ENCODE results near the gene AARS1.

Gene AARS1

DNA sequence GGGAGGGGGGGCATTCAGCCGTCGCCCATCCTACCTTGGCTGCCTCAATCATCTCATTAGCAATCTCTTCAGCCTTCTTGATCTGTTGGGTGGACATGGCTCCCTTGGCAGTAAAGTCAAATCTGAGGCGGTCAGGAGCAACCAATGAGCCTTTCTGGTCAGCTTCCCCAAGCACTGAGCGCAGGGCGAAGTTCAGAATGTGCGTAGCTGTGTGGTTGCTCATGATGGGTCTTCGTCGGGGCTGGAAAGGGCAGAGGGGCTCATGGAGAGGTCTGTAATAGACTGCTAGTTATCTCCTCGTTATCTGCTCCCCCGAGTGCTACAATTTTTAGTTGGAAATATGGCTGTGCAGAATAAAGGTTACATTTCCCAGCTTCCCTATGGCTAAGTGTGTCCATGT, 30.4 kb downstream of the AARS1 start:
- H3F3A ChIP-seq (ENCODE audit: insufficient read depth), result no peaks in the 10 kb centered on the region; the same call in 1 of the 2 replicates

DNA sequence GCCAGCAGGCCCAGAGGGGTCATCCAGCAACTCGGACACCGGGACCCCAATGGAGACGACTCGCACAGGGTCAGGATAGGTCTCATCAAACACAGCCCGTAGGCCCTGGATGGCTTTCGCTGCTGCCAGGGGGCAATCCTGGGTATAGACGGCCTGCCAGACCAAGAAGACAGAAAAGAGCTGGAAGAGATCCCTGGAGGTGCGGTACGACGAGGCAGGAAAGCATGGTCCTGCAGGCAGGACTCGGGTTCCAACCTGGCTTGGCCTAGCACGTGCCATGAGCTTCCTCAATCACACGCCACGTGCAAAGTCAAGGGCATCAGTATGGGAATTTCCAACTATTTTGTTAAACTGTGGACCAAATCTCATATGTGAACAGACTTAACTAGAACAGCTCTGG, 31.2 kb downstream of the AARS1 start:
- Histone ChIP-seq H3K4me3 (ENCODE audit: insufficient read depth, low read length, poor library complexity, severe bottlenecking) (no peak overlapping the region), H3K27ac (ENCODE audit: low read depth, low read length) (no peak overlapping the region), H3K9me3 (ENCODE audit: insufficient read depth, low read length) (no peaks in the 10 kb centered on the region), H4K20me1 (ENCODE audit: low read depth, low read length) (no peaks in the 10 kb centered on the region; the same call in 1 of the 2 replicates), H2AFZ (ENCODE audit: low read depth, low read length, severe bottlenecking) (no peak overlapping the region), H3K36me3 (ENCODE audit: low read length) (peaks cover 30% of the 10 kb centered on the region; the same call in 1 of the 2 replicates), H3K79me2 (ENCODE audit: insufficient read depth, low read length) (no peaks in the 10 kb centered on the region), H3K4me2 (ENCODE audit: low read depth, low read length, poor library complexity, severe bottlenecking) (no peak overlapping the region), H3K9me2 (replicated peaks; ENCODE audit: insufficient read depth, low read length) (no peaks in the 10 kb centered on the region), H3K9ac (ENCODE audit: low read length) (no peak overlapping the region), H3F3A (ENCODE audit: insufficient read depth) (peaks cover 6% of the 10 kb centered on the region), H3K27me3 (ENCODE audit: low read length) (no peaks in the 10 kb centered on the region)
- TF ChIP-seq, protein P1, sequence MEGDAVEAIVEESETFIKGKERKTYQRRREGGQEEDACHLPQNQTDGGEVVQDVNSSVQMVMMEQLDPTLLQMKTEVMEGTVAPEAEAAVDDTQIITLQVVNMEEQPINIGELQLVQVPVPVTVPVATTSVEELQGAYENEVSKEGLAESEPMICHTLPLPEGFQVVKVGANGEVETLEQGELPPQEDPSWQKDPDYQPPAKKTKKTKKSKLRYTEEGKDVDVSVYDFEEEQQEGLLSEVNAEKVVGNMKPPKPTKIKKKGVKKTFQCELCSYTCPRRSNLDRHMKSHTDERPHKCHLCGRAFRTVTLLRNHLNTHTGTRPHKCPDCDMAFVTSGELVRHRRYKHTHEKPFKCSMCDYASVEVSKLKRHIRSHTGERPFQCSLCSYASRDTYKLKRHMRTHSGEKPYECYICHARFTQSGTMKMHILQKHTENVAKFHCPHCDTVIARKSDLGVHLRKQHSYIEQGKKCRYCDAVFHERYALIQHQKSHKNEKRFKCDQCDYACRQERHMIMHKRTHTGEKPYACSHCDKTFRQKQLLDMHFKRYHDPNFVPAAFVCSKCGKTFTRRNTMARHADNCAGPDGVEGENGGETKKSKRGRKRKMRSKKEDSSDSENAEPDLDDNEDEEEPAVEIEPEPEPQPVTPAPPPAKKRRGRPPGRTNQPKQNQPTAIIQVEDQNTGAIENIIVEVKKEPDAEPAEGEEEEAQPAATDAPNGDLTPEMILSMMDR (IDR thresholded peaks at IDR 0.05; ENCODE audit: insufficient read depth, low read length, poor library complexity, severe bottlenecking), result no peak
- TF ChIP-seq EZH2phosphoT487 (conservative IDR thresholded peaks at IDR 0.05; ENCODE audit: low read length), result no peak

More for the DNA sequence above, 30.4 kb downstream of the AARS1 start:
- peaks cover 30% of the 10 kb centered on the region; the same call in 1 of the 2 replicates for H3K36me3 ChIP-seq (ENCODE audit: low read length)
- no peak overlapping the region for H2AFZ ChIP-seq (ENCODE audit: low read depth, low read length, severe bottlenecking)
- no peak overlapping the region for H3K27ac ChIP-seq (ENCODE audit: low read depth, low read length)
- no peaks in the 10 kb centered on the region for H3K9me2 ChIP-seq (replicated peaks; ENCODE audit: insufficient read depth, low read length)
- no peak overlapping the region for H3K4me2 ChIP-seq (ENCODE audit: low read depth, low read length, poor library complexity, severe bottlenecking)
- no peaks in the 10 kb centered on the region for H3K79me2 ChIP-seq (ENCODE audit: insufficient read depth, low read length)
- H4K20me1 ChIP-seq (ENCODE audit: low read depth, low read length), result no peaks in the 10 kb centered on the region; the same call in 1 of the 2 replicates
- no peaks in the 10 kb centered on the region for H3K27me3 ChIP-seq (ENCODE audit: low read length)
- H3K9ac ChIP-seq (ENCODE audit: low read length), result no peak overlapping the region
- no peaks in the 10 kb centered on the region for H3K9me3 ChIP-seq (ENCODE audit: insufficient read depth, low read length)
- no peak overlapping the region for H3K4me3 ChIP-seq (ENCODE audit: insufficient read depth, low read length, poor library complexity, severe bottlenecking)
- no peak for TF ChIP-seq EZH2phosphoT487 (conservative IDR thresholded peaks at IDR 0.05; ENCODE audit: low read length)
- TF ChIP-seq, protein P1 (IDR thresholded peaks at IDR 0.05; ENCODE audit: insufficient read depth, low read length, poor library complexity, severe bottlenecking), result no peak

DNA sequence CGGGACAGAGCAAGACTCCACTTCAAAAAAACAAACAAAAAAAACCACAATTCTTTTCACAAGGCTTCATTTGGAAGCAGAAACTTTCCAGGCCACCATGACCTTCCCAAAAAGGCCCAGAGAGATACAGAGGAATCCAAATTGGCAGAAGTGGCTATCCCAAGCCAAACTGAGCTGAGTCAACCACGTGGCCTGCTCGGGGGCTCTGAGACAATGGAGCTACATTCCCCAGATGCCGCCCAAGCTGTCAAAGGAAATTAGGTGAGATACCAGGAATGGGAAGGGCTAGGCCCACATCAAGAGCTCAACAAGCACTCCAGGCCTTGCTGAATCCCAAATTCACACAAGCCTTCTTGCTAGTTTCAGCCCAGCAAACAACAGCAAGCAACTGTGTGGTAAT, 31.9 kb downstream of the AARS1 start:
- TF ChIP-seq, protein P1 (IDR thresholded peaks at IDR 0.05; ENCODE audit: insufficient read depth, low read length, poor library complexity, severe bottlenecking), result no peak
- TF ChIP-seq EZH2phosphoT487 (conservative IDR thresholded peaks at IDR 0.05; ENCODE audit: low read length), result no peak
- Histone ChIP-seq H3K9me3 (ENCODE audit: insufficient read depth, low read length) (no peaks in the 10 kb centered on the region), H3K4me2 (ENCODE audit: low read depth, low read length, poor library complexity, severe bottlenecking) (no peak overlapping the region), H3K79me2 (ENCODE audit: insufficient read depth, low read length) (no peaks in the 10 kb centered on the region), H4K20me1 (ENCODE audit: low read depth, low read length) (no peaks in the 10 kb centered on the region; the same call in 1 of the 2 replicates), H2AFZ (ENCODE audit: low read depth, low read length, severe bottlenecking) (no peak overlapping the region), H3K27me3 (ENCODE audit: low read length) (no peaks in the 10 kb centered on the region), H3K27ac (ENCODE audit: low read depth, low read length) (no peak overlapping the region), H3K9me2 (replicated peaks; ENCODE audit: insufficient read depth, low read length) (no peaks in the 10 kb centered on the region), H3K4me3 (ENCODE audit: insufficient read depth, low read length, poor library complexity, severe bottlenecking) (no peak overlapping the region), H3F3A (ENCODE audit: insufficient read depth) (peaks cover 13% of the 10 kb centered on the region), H3K36me3 (ENCODE audit: low read length) (peaks cover 28% of the 10 kb centered on the region; the same call in 1 of the 2 replicates), H3K9ac (ENCODE audit: low read length) (no peak overlapping the region)
